Measurements from ENCODE around the gene EID2B.

Gene EID2B

GRCh38 chr19:39516270-39516669, 16.4 kb downstream of the EID2B start:
- H3K4me3 ChIP-seq (ENCODE audit: low read length, poor library complexity, severe bottlenecking), result no peak overlapping the region
- no peaks in the 10 kb centered on the region for H3K9me2 ChIP-seq (replicated peaks; ENCODE audit: low read depth, low read length)
- no peaks in the 10 kb centered on the region for H3K36me3 ChIP-seq (ENCODE audit: insufficient read depth, low read length)
- no peaks in the 10 kb centered on the region for H3K9me3 ChIP-seq (ENCODE audit: insufficient read depth, low read depth, low read length)
- H4K20me1 ChIP-seq (ENCODE audit: insufficient read depth, low read length, poor library complexity, severe bottlenecking), result no peaks in the 10 kb centered on the region
- H3K4me1 ChIP-seq (ENCODE audit: insufficient read depth, low read length, poor library complexity, severe bottlenecking), result no peaks in the 10 kb centered on the region
- TF ChIP-seq EZH2phosphoT487 (IDR thresholded peaks at IDR 0.05; ENCODE audit: borderline replicate concordance), result no peak
- TF ChIP-seq CTCF (conservative IDR thresholded peaks at IDR 0.05; ENCODE audit: low read length), result no peak
- no peaks in the 10 kb centered on the region for H3K79me2 ChIP-seq (ENCODE audit: insufficient read depth, low read length)
- H3K4me2 ChIP-seq (ENCODE audit: low read depth, low read length, poor library complexity, severe bottlenecking), result no peak overlapping the region
- no peaks in the 10 kb centered on the region for H3F3A ChIP-seq (ENCODE audit: low read depth)
- no peak overlapping the region for H2AFZ ChIP-seq (ENCODE audit: low read length)
- H3K9ac ChIP-seq (ENCODE audit: low read depth, low read length, poor library complexity, severe bottlenecking), result no peak overlapping the region
- no peaks in the 10 kb centered on the region for H3K27me3 ChIP-seq (ENCODE audit: insufficient read depth, low read length, poor library complexity, severe bottlenecking)

- Histone ChIP-seq H3K4me1 (ENCODE audit: insufficient read depth, low read length, poor library complexity, severe bottlenecking) (no peaks in the 10 kb centered on the region), H3K4me3 (ENCODE audit: low read length, poor library complexity, severe bottlenecking) (no peak overlapping the region), H3F3A (ENCODE audit: low read depth) (no peaks in the 10 kb centered on the region), H3K9me3 (ENCODE audit: insufficient read depth, low read depth, low read length) (no peaks in the 10 kb centered on the region), H3K27me3 (ENCODE audit: insufficient read depth, low read length, poor library complexity, severe bottlenecking) (no peaks in the 10 kb centered on the region), H3K9me2 (replicated peaks; ENCODE audit: low read depth, low read length) (no peaks in the 10 kb centered on the region), H3K79me2 (ENCODE audit: insufficient read depth, low read length) (no peaks in the 10 kb centered on the region), H3K9ac (ENCODE audit: low read depth, low read length, poor library complexity, severe bottlenecking) (no peak overlapping the region), H2AFZ (ENCODE audit: low read length) (no peak overlapping the region), H4K20me1 (ENCODE audit: insufficient read depth, low read length, poor library complexity, severe bottlenecking) (no peaks in the 10 kb centered on the region), H3K4me2 (ENCODE audit: low read depth, low read length, poor library complexity, severe bottlenecking) (no peak overlapping the region), H3K36me3 (ENCODE audit: insufficient read depth, low read length) (no peaks in the 10 kb centered on the region)
- TF ChIP-seq CTCF (conservative IDR thresholded peaks at IDR 0.05; ENCODE audit: low read length) (no peak), EZH2phosphoT487 (IDR thresholded peaks at IDR 0.05; ENCODE audit: borderline replicate concordance) (no peak)
These were observed 17.0 kb downstream of the EID2B start for GRCh38 chr19:39515551-39516191.

- TF ChIP-seq CTCF (conservative IDR thresholded peaks at IDR 0.05; ENCODE audit: low read length) (no peak), EZH2phosphoT487 (IDR thresholded peaks at IDR 0.05; ENCODE audit: borderline replicate concordance) (no peak)
- Histone ChIP-seq H3K9ac (ENCODE audit: low read depth, low read length, poor library complexity, severe bottlenecking) (no peak within 1 kb of the TSS), H3F3A (ENCODE audit: low read depth) (no peaks in the 10 kb centered on the region), H3K9me2 (replicated peaks; ENCODE audit: low read depth, low read length) (no peaks in the 10 kb centered on the region), H2AFZ (ENCODE audit: low read length) (no peak within 1 kb of the TSS), H3K79me2 (ENCODE audit: insufficient read depth, low read length) (no peaks in the 10 kb centered on the region), H3K4me1 (ENCODE audit: insufficient read depth, low read length, poor library complexity, severe bottlenecking) (no peaks in the 10 kb centered on the region), H3K27me3 (ENCODE audit: insufficient read depth, low read length, poor library complexity, severe bottlenecking) (no peaks in the 10 kb centered on the region), H3K4me2 (ENCODE audit: low read depth, low read length, poor library complexity, severe bottlenecking) (no peak within 1 kb of the TSS), H3K4me3 (ENCODE audit: low read length, poor library complexity, severe bottlenecking) (no peak within 1 kb of the TSS), H4K20me1 (ENCODE audit: insufficient read depth, low read length, poor library complexity, severe bottlenecking) (no peaks in the 10 kb centered on the region), H3K36me3 (ENCODE audit: insufficient read depth, low read length) (no peaks in the 10 kb centered on the region), H3K9me3 (ENCODE audit: insufficient read depth, low read depth, low read length) (no peaks in the 10 kb centered on the region)
These were observed 17.7 kb downstream of the EID2B start, which contains the start of gene SELENOV for GRCh38 chr19:39514840-39515550. Gene SELENOV (plus strand): TSS chr19:39515139. CDS start chr19:39515213, 74 bp downstream.
